OCI-LY3 (cell line): ENCODE results near the gene P2RX4.

Experiments used
- CTCF ChIP-seq: fragments of 200-600, 300-600 bp; sonication (generic); IDR thresholded peaks from 2 replicates; pipeline ENCODE4 v1.5.1; 2014; ENCODE audit warnings: antibody characterized with exemption, low read length, low read depth
- EZH2phosphoT487 ChIP-seq: fragments of 200-600 bp; shearing (Covaris generic); IDR thresholded peaks from 2 replicates; pipeline ENCODE4 v1.6.1; 2018; ENCODE audit warnings: antibody characterized with exemption, mixed run types, low read depth

- TF ChIP-seq CTCF (no peak), EZH2phosphoT487 (no peak)
These were observed 20.6 kb downstream of the P2RX4 start for GRCh38 chr12:121230538-121230907.
